Mesendoderm (in vitro differentiated cells): ENCODE data around the gene CCDC138.

Experiments used
- DNase-seq: peaks from one replicate; pipeline ENCODE4 v3.0.0; 2013
- H2AK5ac ChIP-seq: 2 replicates; pipeline ENCODE4 v1.6.1; 2013; ENCODE audit warnings: low read length, inconsistent platforms
- H2BK120ac ChIP-seq: 2 replicates; pipeline ENCODE4 v1.6.1; 2013; ENCODE audit warnings: low read depth, mild to moderate bottlenecking, low read length, moderate library complexity, mixed read lengths
- H2BK15ac ChIP-seq: replicated peaks from 2 replicates; pipeline ENCODE4 v1.6.1; 2013; ENCODE audit warnings: low read depth, mild to moderate bottlenecking, moderate library complexity
- H2BK5ac ChIP-seq: 2 replicates; pipeline ENCODE4 v1.6.1; 2013; ENCODE audit warnings: low read length, inconsistent platforms
- H3K18ac ChIP-seq: 2 replicates; pipeline ENCODE4 v1.6.1; 2013; ENCODE audit warnings: mild to moderate bottlenecking, low read length, mixed read lengths
- H3K23ac ChIP-seq: one replicate; pipeline ENCODE4 v1.6.1; 2013; ENCODE audit warnings: low read length
- H3K27ac ChIP-seq: 2 replicates; pipeline ENCODE4 v1.5.1; 2013; ENCODE audit warnings: low read depth, mild to moderate bottlenecking, inconsistent platforms, low read length, moderate library complexity
- H3K27me3 ChIP-seq: 2 replicates; pipeline ENCODE4 v1.6.1; 2013; ENCODE audit warnings: low read length, control low read depth, mild to moderate bottlenecking, inconsistent platforms; ENCODE audit not compliant: insufficient read depth, poor library complexity
- H3K36me3 ChIP-seq: 2 replicates; pipeline ENCODE4 v1.6.1; 2013; ENCODE audit warnings: low read length, inconsistent platforms; ENCODE audit not compliant: control insufficient read depth, insufficient read depth
- H3K4ac ChIP-seq: one replicate; pipeline ENCODE4 v1.6.1; 2013; ENCODE audit warnings: low read depth, mild to moderate bottlenecking, low read length, moderate library complexity
- H3K4me1 ChIP-seq: 2 replicates; pipeline ENCODE4 v1.6.1; 2013; ENCODE audit warnings: low read depth, low read length, inconsistent platforms; ENCODE audit not compliant: control insufficient read depth
- H3K4me2 ChIP-seq: 2 replicates; pipeline ENCODE4 v1.6.1; 2013; ENCODE audit warnings: low read length
- H3K4me3 ChIP-seq: 2 replicates; pipeline ENCODE4 v1.5.1; 2013; ENCODE audit warnings: mild to moderate bottlenecking, low read length
- H3K56ac ChIP-seq: one replicate; pipeline ENCODE4 v1.6.1; 2013; ENCODE audit warnings: low read length
- H3K79me1 ChIP-seq: 2 replicates; pipeline ENCODE4 v1.6.1; 2013; ENCODE audit warnings: low read length, inconsistent platforms
- H3K79me2 ChIP-seq: 2 replicates; pipeline ENCODE4 v1.6.1; 2013; ENCODE audit warnings: mild to moderate bottlenecking, low read length; ENCODE audit not compliant: control insufficient read depth, insufficient read depth
- H3K9ac ChIP-seq: 2 replicates; pipeline ENCODE4 v1.6.1; 2013; ENCODE audit warnings: low read length, inconsistent platforms
- H4K5ac ChIP-seq: one replicate; pipeline ENCODE4 v1.6.1; 2013; ENCODE audit warnings: low read length
- H4K8ac ChIP-seq: one replicate; pipeline ENCODE4 v1.6.1; 2013; ENCODE audit warnings: low read depth, mild to moderate bottlenecking, control low read depth, low read length, moderate library complexity
- WGBS: extraction: QIAGEN DNeasy Blood & Tissue Kit; methylation state at CpG from one replicate; pipeline ENCODE4 v1.1.7; 2013; ENCODE audit warnings: low lambda C conversion rate, missing lambda C conversion rate; ENCODE audit not compliant: insufficient coverage; ENCODE audit errors: extremely low coverage; 5-methylcytosine and 5-hydroxymethylcytosine counted together

The CCDC138 gene

GRCh38 chr2:108806371-108807113 is 20.0 kb downstream of the CCDC138 start:
- Histone ChIP-seq H3K4ac (no peak overlapping the region), H2AK5ac (no peak overlapping the region), H4K5ac (no peak overlapping the region), H3K4me3 (no peak overlapping the region), H2BK15ac (no peak overlapping the region), H3K9ac (no peak overlapping the region), H2BK120ac (no peak overlapping the region), H3K23ac (no peak overlapping the region), H3K27me3 (no peaks in the 10 kb centered on the region), H3K4me1 (no peaks in the 10 kb centered on the region), H4K8ac (no peak overlapping the region), H3K36me3 (no peaks in the 10 kb centered on the region), H3K18ac (no peak overlapping the region), H3K79me1 (no peaks in the 10 kb centered on the region), H3K27ac (no peak overlapping the region), H2BK5ac (no peak overlapping the region), H3K4me2 (no peak overlapping the region), H3K56ac (no peak overlapping the region), H3K79me2 (no peaks in the 10 kb centered on the region)
- no CpG with 5 or more reads among the region's 6 CpGs for WGBS
- no peak for DNase-seq

GRCh38 chr2:108809936-108810335 is 23.4 kb downstream of the CCDC138 start:
- H2BK120ac ChIP-seq = no peak overlapping the region
- no peak overlapping the region for H3K27ac ChIP-seq
- no peak overlapping the region for H3K23ac ChIP-seq
- H2BK5ac ChIP-seq = no peak overlapping the region
- H3K4me2 ChIP-seq = no peak overlapping the region
- no peaks in the 10 kb centered on the region for H3K27me3 ChIP-seq
- H4K5ac ChIP-seq = no peak overlapping the region
- H3K79me2 ChIP-seq = no peaks in the 10 kb centered on the region
- no peaks in the 10 kb centered on the region for H3K36me3 ChIP-seq
- H3K4ac ChIP-seq = no peak overlapping the region
- H4K8ac ChIP-seq = no peak overlapping the region
- no peak overlapping the region for H3K18ac ChIP-seq
- H2BK15ac ChIP-seq = no peak overlapping the region
- no peak overlapping the region for H3K4me3 ChIP-seq
- DNase-seq = no peak
- H3K9ac ChIP-seq = no peak overlapping the region
- H3K4me1 ChIP-seq = no peaks in the 10 kb centered on the region
- no peaks in the 10 kb centered on the region for H3K79me1 ChIP-seq
- no CpG with 5 or more reads among the region's 3 CpGs for WGBS
- no peak overlapping the region for H3K56ac ChIP-seq
- no peak overlapping the region for H2AK5ac ChIP-seq

GRCh38 chr2:108810993-108811957 is 24.7 kb downstream of the CCDC138 start:
- no peak overlapping the region for H3K4me2 ChIP-seq
- H3K27me3 ChIP-seq = no peaks in the 10 kb centered on the region
- no peak overlapping the region for H3K9ac ChIP-seq
- H3K79me2 ChIP-seq = no peaks in the 10 kb centered on the region
- H2BK5ac ChIP-seq = no peak overlapping the region
- H4K5ac ChIP-seq = no peak overlapping the region
- no peak overlapping the region for H3K27ac ChIP-seq
- DNase-seq = no peak
- no peak overlapping the region for H2BK15ac ChIP-seq
- no peak overlapping the region for H3K4ac ChIP-seq
- no peak overlapping the region for H3K4me3 ChIP-seq
- no peak overlapping the region for H3K56ac ChIP-seq
- no CpG with 5 or more reads among the region's 4 CpGs for WGBS
- H4K8ac ChIP-seq = no peak overlapping the region
- H3K23ac ChIP-seq = no peak overlapping the region
- H3K79me1 ChIP-seq = no peaks in the 10 kb centered on the region
- H2AK5ac ChIP-seq = no peak overlapping the region
- H3K36me3 ChIP-seq = no peaks in the 10 kb centered on the region
- no peak overlapping the region for H2BK120ac ChIP-seq
- no peak overlapping the region for H3K18ac ChIP-seq
- no peaks in the 10 kb centered on the region for H3K4me1 ChIP-seq

- H3K4me3 ChIP-seq = no peak overlapping the region
- no peak overlapping the region for H2BK15ac ChIP-seq
- H3K9ac ChIP-seq = no peak overlapping the region
- H3K23ac ChIP-seq = no peak overlapping the region
- WGBS = no CpG with 5 or more reads among the region's 1 CpG
- H2BK5ac ChIP-seq = no peak overlapping the region
- H4K8ac ChIP-seq = no peak overlapping the region
- no peaks in the 10 kb centered on the region for H3K27me3 ChIP-seq
- H3K18ac ChIP-seq = no peak overlapping the region
- H2BK120ac ChIP-seq = no peak overlapping the region
- no peak overlapping the region for H4K5ac ChIP-seq
- no peak overlapping the region for H3K4ac ChIP-seq
- no peak overlapping the region for H3K56ac ChIP-seq
- DNase-seq = no peak
- no peak overlapping the region for H3K27ac ChIP-seq
- no peak overlapping the region for H3K4me2 ChIP-seq
- no peaks in the 10 kb centered on the region for H3K79me1 ChIP-seq
- no peaks in the 10 kb centered on the region for H3K79me2 ChIP-seq
- H3K36me3 ChIP-seq = peaks cover 1% of the 10 kb centered on the region
- no peaks in the 10 kb centered on the region for H3K4me1 ChIP-seq
- no peak overlapping the region for H2AK5ac ChIP-seq
These were observed 27.2 kb downstream of the CCDC138 start for GRCh38 chr2:108813732-108814131.

- H3K18ac ChIP-seq = no peak overlapping the region
- H3K36me3 ChIP-seq = peaks cover 1% of the 10 kb centered on the region
- no CpG with 5 or more reads among the region's 2 CpGs for WGBS
- no peak overlapping the region for H4K8ac ChIP-seq
- H3K27ac ChIP-seq = no peak overlapping the region
- no peak overlapping the region for H4K5ac ChIP-seq
- H2AK5ac ChIP-seq = no peak overlapping the region
- H3K4me1 ChIP-seq = no peaks in the 10 kb centered on the region
- no peak overlapping the region for H2BK15ac ChIP-seq
- no peak overlapping the region for H3K4ac ChIP-seq
- H3K79me1 ChIP-seq = no peaks in the 10 kb centered on the region
- no peaks in the 10 kb centered on the region for H3K79me2 ChIP-seq
- H3K56ac ChIP-seq = no peak overlapping the region
- H3K27me3 ChIP-seq = no peaks in the 10 kb centered on the region
- H3K9ac ChIP-seq = no peak overlapping the region
- no peak overlapping the region for H3K23ac ChIP-seq
- H3K4me3 ChIP-seq = no peak overlapping the region
- no peak overlapping the region for H2BK5ac ChIP-seq
- no peak overlapping the region for H2BK120ac ChIP-seq
- DNase-seq = no peak
- H3K4me2 ChIP-seq = no peak overlapping the region
These were observed 33.9 kb downstream of the CCDC138 start for GRCh38 chr2:108820482-108820881.
